Spleen (tissue), 7 donors: ENCODE results near the gene RNF17.

ENCODE experiments used
- POLR2A ChIP-seq, 3 donors: fragments of 450-650 bp; IDR thresholded peaks; one replicate each; pipeline ENCODE4 v1.5.1; 2017; ENCODE audit warnings: antibody characterized with exemption in 3 of 3, mild to moderate bottlenecking in 1 of 3
- POLR2AphosphoS5 ChIP-seq, 3 donors: sonication (generic); formaldehyde crosslinking; IDR thresholded peaks; one replicate each; pipeline ENCODE4 v1.5.1; 2017; ENCODE audit warnings: antibody characterized with exemption in 3 of 3
- TF ChIP-seq, protein P1 (sequence below), 11 experiments: fragments of 200-600 bp in 7 of 11; fragments of 450-650 bp in 4 of 11; sonication (generic) in 4 of 11; IDR thresholded peaks in 8 of 11; conservative IDR thresholded peaks in 3 of 11; 1 replicate in 7 of 11; 2 replicates in 4 of 11; pipeline versions ENCODE4 v1.4.0 to v1.8.0; 2016 to 2021; ENCODE audit warnings: antibody characterized with exemption in 11 of 11, inconsistent platforms in 4 of 11, mild to moderate bottlenecking in 1 of 11
- donor health status: DM: no; HTN: no; CAD: no; lungs with moderate emphysema.
- donor health status: DM: no; HTN: no; CAD: no.
- donor health status: DM: no; HTN: no; CAD: no.

DNA sequence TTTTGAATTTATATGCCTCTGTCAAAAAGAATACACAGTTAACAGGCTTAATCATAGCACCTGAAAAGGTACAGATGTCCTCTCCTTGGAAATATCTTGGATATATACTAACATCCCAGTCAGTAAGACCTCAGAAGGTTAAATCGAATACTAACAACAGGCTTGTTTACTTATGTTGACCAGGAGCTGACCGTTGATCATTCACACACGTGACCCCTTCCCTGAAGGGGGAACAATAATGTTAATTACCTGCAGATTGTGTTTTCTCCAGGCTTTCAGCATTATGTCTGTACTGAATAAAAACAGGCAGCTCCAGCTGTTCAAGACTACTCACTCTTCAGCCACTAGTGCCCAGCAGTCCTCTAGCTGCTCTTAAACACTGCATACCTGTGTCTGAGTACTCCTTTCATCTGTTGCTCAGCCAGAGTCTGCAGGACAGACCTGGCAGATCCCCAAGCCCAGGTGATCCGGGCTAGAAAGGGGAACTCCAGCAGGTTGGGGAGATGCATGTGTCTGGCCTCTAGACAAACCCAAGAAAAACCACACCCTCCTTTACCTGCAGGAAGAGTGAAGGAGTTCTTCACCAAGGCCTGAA, 163.9 kb downstream of the RNF17 start:
- TF ChIP-seq POLR2AphosphoS5 (IDR thresholded peaks at IDR 0.05) (no peak), POLR2A (IDR thresholded peaks at IDR 0.05) (no peak)
- TF ChIP-seq, protein P1, sequence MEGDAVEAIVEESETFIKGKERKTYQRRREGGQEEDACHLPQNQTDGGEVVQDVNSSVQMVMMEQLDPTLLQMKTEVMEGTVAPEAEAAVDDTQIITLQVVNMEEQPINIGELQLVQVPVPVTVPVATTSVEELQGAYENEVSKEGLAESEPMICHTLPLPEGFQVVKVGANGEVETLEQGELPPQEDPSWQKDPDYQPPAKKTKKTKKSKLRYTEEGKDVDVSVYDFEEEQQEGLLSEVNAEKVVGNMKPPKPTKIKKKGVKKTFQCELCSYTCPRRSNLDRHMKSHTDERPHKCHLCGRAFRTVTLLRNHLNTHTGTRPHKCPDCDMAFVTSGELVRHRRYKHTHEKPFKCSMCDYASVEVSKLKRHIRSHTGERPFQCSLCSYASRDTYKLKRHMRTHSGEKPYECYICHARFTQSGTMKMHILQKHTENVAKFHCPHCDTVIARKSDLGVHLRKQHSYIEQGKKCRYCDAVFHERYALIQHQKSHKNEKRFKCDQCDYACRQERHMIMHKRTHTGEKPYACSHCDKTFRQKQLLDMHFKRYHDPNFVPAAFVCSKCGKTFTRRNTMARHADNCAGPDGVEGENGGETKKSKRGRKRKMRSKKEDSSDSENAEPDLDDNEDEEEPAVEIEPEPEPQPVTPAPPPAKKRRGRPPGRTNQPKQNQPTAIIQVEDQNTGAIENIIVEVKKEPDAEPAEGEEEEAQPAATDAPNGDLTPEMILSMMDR (IDR thresholded peaks at IDR 0.05 in 8 of 11, conservative IDR thresholded peaks at IDR 0.05 in 3 of 11), result no peak
